Activated B cell treated with CpG ODN at 0.5 μM for 24 hours (primary cell): ENCODE results near the gene SLC12A7. TPM values are rescaled to one million over a fixed set of nuclear protein-coding genes. Genes with fewer than 3 reads are reported as not detected.

Experiments used
- ATAC-seq: fragments of 200-7000 bp; cut with Tn5 transposase; one replicate; pipeline ENCODE4 v1.10.0; 2021; ENCODE audit warnings: low read depth, mild to moderate bottlenecking, moderate library complexity
- CTCF ChIA-PET: fragments of 350-600 bp; sonication (Branson Sonifier 250); formaldehyde crosslinking; loops from one replicate; lab custom pipeline; 2021; ENCODE audit warnings: antibody characterized with exemption; lab: Charles Lee
- POLR2A ChIA-PET: fragments of 350-600 bp; sonication (Branson Sonifier 250); formaldehyde crosslinking; loops from one replicate; lab custom pipeline; 2021; ENCODE audit warnings: antibody characterized with exemption; lab: Charles Lee
- DNase-seq: peaks from one replicate; pipeline ENCODE4 v3.0.0; 2022
- H3K27ac Mint-ChIP-seq: one replicate; pipeline ENCODE4 v1.8.0; 2020; ENCODE audit warnings: mixed read lengths
- H3K27me3 Mint-ChIP-seq: one replicate; pipeline ENCODE4 v1.8.0; 2021; ENCODE audit warnings: mixed read lengths
- H3K36me3 Mint-ChIP-seq: one replicate; pipeline ENCODE4 v1.8.0; 2021; ENCODE audit warnings: low read depth, mixed read lengths
- H3K4me1 Mint-ChIP-seq: one replicate; pipeline ENCODE4 v1.8.0; 2021; ENCODE audit warnings: mixed read lengths
- H3K4me3 Mint-ChIP-seq: one replicate; pipeline ENCODE4 v1.8.0; 2020; ENCODE audit warnings: mild to moderate bottlenecking, mixed read lengths
- H3K9me3 Mint-ChIP-seq: one replicate; pipeline ENCODE4 v1.8.0; 2020; ENCODE audit warnings: mixed read lengths
- intact Hi-C: fragments of 100-400 bp; cut with micrococcal nuclease; formaldehyde crosslinking; loops from one replicate; pipeline ENCODE4 v1.15.1; 2024
- total RNA-seq: library from RNA; stranded (reverse); gene quantifications from 2 replicates; pipeline ENCODE4 v1.2.3, GENCODE V29; 2022
- TF ChIP-seq, protein P1 (sequence below): fragments of 200-600 bp; IDR thresholded peaks from one replicate; pipeline ENCODE4 v1.8.0; 2022; ENCODE audit warnings: antibody characterized with exemption, mild to moderate bottlenecking

SLC12A7 gene
- total RNA-seq, 1 donor from 2014 or later: 23.3 TPM

GRCh38 chr5:1044117-1044516, 67.7 kb downstream of the SLC12A7 start:
- Mint-ChIP-seq H3K9me3 (peaks cover 5% of the 10 kb centered on the region), H3K27ac (no peak overlapping the region), H3K4me1 (no peaks in the 10 kb centered on the region), H3K4me3 (no peak overlapping the region), H3K27me3 (no peaks in the 10 kb centered on the region), H3K36me3 (no peaks in the 10 kb centered on the region)
- intact Hi-C loops: no loop called here
- ATAC-seq: no peak
- ChIA-PET POLR2A (no interaction called here), CTCF (no interaction called here)
- no peak for DNase-seq
- TF ChIP-seq, protein P1, sequence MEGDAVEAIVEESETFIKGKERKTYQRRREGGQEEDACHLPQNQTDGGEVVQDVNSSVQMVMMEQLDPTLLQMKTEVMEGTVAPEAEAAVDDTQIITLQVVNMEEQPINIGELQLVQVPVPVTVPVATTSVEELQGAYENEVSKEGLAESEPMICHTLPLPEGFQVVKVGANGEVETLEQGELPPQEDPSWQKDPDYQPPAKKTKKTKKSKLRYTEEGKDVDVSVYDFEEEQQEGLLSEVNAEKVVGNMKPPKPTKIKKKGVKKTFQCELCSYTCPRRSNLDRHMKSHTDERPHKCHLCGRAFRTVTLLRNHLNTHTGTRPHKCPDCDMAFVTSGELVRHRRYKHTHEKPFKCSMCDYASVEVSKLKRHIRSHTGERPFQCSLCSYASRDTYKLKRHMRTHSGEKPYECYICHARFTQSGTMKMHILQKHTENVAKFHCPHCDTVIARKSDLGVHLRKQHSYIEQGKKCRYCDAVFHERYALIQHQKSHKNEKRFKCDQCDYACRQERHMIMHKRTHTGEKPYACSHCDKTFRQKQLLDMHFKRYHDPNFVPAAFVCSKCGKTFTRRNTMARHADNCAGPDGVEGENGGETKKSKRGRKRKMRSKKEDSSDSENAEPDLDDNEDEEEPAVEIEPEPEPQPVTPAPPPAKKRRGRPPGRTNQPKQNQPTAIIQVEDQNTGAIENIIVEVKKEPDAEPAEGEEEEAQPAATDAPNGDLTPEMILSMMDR: no peak

- ChIA-PET POLR2A (no interaction called here), CTCF (no interaction called here)
- TF ChIP-seq, protein P1: no peak
- H3K4me1 Mint-ChIP-seq: no peaks in the 10 kb centered on the region
- H3K36me3 Mint-ChIP-seq: no peaks in the 10 kb centered on the region
- ATAC-seq (no peak), DNase-seq (no peak)
- no peaks in the 10 kb centered on the region for H3K27me3 Mint-ChIP-seq
- no peak overlapping the region for H3K4me3 Mint-ChIP-seq
- H3K27ac Mint-ChIP-seq: no peak overlapping the region
- intact Hi-C loops: no loop called here
- H3K9me3 Mint-ChIP-seq: peaks cover 5% of the 10 kb centered on the region
These were observed 68.5 kb downstream of the SLC12A7 start for GRCh38 chr5:1043327-1043726.

GRCh38 chr5:1042626-1043025, 69.2 kb downstream of the SLC12A7 start:
- H3K4me1 Mint-ChIP-seq: no peaks in the 10 kb centered on the region
- ChIA-PET CTCF (no interaction called here), POLR2A (no interaction called here)
- TF ChIP-seq, protein P1: no peak
- no peaks in the 10 kb centered on the region for H3K27me3 Mint-ChIP-seq
- peaks cover 5% of the 10 kb centered on the region for H3K9me3 Mint-ChIP-seq
- no peak overlapping the region for H3K4me3 Mint-ChIP-seq
- ATAC-seq: no peak
- no peak for DNase-seq
- no peak overlapping the region for H3K27ac Mint-ChIP-seq
- H3K36me3 Mint-ChIP-seq: no peaks in the 10 kb centered on the region
- intact Hi-C loops: no loop called here

DNA sequence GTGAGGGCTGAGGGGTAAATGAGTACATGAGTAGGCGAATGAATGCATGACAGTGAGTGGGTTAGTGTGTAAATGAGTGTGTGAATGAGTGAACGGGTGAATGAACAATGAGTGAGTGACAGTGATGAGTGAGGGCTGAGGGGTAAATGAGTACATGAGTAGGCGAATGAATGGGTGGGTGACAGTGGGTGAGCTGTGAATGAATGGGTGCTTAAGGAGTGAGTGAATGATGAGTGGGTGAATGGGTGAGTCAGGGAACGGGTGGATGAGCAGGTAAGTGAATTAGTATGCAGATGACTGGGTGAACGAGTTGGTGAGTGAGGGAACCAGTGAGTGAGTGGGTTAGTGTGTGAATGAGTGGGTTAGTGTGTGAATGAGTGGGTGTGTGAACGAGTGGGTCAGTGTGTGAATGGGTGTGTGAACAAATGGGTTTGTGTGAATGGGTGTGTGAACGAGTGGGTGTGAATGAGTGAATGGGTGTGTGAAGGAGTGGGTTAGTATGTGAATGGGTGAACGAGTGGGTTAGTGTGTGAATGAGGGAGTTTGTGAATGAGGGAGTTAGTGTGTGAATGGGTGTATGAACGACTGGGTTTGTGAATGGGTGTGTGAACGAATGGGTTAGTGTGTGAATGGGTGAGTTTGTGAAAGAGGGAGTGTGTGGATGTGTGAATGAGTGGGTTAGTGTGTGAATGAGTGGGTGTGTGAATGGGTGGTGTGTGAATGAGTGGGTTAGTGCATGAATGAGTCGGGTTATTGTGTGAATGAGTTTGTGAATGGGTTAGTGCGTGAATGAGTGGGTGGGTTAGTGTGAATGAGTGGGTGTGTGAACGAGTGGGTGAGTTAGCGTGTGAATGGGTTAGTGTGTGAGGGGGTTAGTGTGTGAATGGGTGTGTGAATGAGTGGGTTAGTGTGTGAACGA, 70.4 kb downstream of the SLC12A7 start:
- Mint-ChIP-seq H3K4me1 (no peaks in the 10 kb centered on the region), H3K9me3 (peaks cover 5% of the 10 kb centered on the region), H3K4me3 (no peak overlapping the region), H3K36me3 (no peaks in the 10 kb centered on the region), H3K27ac (no peak overlapping the region), H3K27me3 (peaks cover 1% of the 10 kb centered on the region)
- DNase-seq: no peak
- ChIA-PET POLR2A (no interaction called here), CTCF (no interaction called here)
- intact Hi-C loops: no loop called here
- ATAC-seq: no peak
- TF ChIP-seq, protein P1: no peak

DNA sequence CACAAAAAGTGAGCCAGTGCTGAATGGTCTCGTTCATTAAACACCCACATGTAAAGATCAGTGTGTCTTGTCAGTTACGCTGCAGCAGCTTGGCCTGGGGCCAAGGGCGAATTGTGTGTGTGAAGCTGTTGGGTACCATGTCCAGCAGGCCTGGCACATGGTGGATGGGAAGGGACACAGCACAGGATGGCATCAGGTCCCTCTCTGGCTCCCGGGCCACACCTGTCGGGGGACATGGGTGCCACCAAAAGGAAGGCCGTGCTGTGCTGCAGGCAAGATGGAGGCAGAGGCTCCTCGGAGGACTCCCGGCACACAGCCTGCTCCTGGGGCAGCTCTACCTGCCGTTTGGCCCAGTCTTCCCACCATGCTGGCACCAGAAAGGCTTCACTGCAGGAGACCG, 71.3 kb downstream of the SLC12A7 start:
- H3K4me3 Mint-ChIP-seq: no peak overlapping the region
- TF ChIP-seq, protein P1: no peak
- H3K4me1 Mint-ChIP-seq: no peaks in the 10 kb centered on the region
- H3K27ac Mint-ChIP-seq: no peak overlapping the region
- H3K27me3 Mint-ChIP-seq: peaks cover 2% of the 10 kb centered on the region
- ChIA-PET CTCF (no interaction called here), POLR2A (no interaction called here)
- H3K9me3 Mint-ChIP-seq: peaks cover 5% of the 10 kb centered on the region
- intact Hi-C loops: no loop called here
- no peak for DNase-seq
- H3K36me3 Mint-ChIP-seq: no peaks in the 10 kb centered on the region
- ATAC-seq: no peak
